ENCODE data around the gene MYRIP. TPM values are rescaled to one million over a fixed set of nuclear protein-coding genes. Genes with fewer than 3 reads are reported as not detected.

Gene MYRIP
- total RNA-seq, 1 experiment from 2014 or later, result 0.11 TPM

- no peak for DNase-seq (ENCODE audit: low read depth)
Measured at GRCh38 chr3:39903253-39903652, 93.8 kb downstream of the MYRIP start.

DNA sequence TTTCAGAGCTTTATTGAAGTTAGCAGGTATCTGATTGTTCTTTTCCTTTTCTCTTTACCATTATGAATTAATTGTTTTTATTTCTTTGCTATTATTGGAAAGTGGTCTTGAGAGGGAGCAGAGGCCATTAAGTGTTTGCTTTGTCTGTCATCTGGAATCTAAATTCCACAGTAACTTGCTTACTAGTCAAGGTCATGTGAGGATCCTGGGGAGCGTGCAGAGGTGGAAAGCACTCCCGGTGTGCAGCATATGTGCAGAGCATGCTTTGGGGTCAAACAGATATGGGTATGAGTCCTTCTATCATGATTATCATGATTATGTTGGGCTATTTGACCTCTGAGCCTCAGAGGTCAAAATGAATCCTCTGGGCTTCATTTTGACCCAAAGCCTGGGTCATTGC lies 96.4 kb downstream of the MYRIP start:
- DNase-seq (ENCODE audit: low read depth), result no peak

DNA sequence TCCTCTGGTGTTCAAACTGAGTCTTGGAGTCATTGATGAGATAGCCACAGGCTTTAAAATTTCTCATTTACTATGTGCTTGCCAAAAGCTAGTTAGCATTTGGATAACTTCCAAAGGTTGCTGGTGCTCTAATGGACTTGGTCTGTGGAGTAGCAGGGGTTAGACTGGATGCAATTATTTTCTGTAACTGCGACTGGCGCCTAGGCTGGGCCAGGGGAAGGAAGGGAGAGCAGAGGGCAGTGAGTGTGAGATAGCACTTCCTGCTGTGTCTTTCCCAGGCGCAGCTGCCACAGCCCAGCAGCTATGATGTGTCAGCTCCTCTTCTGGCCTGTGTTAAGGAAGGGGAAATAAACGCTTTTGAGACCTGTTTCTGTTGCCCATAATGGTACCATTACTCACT lies 98.6 kb downstream of the MYRIP start:
- DNase-seq (ENCODE audit: low read depth), result peak; percentile 35

- DNase-seq (ENCODE audit: low read depth), result no peak
Measured at GRCh38 chr3:39910135-39910534, 100.7 kb downstream of the MYRIP start.

- DNase-seq (ENCODE audit: low read depth), result peak; percentile 83
Measured at GRCh38 chr3:39910826-39911464, 101.5 kb downstream of the MYRIP start.

DNA sequence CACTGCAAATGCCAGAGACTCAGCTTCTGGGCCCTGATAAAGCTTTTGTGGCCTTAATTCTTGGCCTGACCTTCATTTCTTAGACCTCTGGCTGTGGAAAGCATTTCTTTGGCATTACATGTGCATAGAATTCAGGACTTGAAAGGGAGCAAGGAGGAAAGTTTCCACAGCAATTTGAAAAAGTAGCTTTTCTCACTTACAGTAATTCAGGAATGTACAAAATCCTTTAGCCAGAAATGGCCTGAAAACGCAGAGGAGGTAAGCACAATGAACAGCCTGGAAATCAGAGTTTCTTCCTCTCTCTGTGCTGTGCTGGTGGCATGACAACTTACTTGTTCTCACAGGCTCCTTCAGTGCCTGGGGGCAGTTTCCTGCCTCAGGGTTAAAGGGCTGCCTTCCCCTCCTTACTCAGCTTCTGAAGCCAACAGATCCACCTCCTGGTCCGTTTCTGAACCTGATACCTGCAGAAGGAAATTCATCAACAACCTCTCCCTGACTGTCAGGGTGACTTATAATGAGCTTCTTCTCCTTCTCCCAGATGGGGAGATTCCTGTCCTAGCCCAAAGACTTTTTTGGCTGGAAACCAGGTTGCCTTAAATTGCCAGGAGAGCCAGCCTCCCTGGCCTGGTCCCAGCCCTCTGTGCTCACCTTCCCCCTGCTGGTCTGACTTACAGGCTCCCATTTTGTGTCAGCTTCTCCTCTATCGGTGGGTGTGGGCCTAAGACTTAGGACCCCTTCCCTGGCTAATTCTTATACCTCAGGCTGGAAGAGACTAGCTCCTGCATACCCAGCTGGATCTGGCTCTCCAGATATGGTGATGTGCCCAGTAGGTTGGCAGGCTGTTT lies 102.3 kb downstream of the MYRIP start:
- DNase-seq (ENCODE audit: low read depth), result peak; percentile 7

DNA sequence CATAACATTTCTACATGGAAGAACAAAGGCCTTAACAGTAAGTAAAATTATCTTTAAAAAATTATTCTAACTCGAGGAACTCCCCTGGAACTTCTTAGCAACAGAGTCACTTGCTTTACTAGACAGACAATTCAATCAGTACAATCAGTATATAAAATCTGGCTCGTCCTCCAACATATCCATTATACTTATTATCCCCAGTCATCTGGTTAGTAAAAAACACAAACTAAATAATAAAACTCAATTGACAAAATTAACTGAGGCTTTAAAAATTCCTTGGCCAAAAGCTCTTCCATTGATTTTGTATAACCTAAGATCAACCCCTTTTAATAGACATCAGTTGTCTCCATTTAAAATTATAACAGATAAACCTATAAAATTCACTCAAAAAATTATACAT lies 105.6 kb downstream of the MYRIP start:
- no peak for DNase-seq (ENCODE audit: low read depth)

DNA sequence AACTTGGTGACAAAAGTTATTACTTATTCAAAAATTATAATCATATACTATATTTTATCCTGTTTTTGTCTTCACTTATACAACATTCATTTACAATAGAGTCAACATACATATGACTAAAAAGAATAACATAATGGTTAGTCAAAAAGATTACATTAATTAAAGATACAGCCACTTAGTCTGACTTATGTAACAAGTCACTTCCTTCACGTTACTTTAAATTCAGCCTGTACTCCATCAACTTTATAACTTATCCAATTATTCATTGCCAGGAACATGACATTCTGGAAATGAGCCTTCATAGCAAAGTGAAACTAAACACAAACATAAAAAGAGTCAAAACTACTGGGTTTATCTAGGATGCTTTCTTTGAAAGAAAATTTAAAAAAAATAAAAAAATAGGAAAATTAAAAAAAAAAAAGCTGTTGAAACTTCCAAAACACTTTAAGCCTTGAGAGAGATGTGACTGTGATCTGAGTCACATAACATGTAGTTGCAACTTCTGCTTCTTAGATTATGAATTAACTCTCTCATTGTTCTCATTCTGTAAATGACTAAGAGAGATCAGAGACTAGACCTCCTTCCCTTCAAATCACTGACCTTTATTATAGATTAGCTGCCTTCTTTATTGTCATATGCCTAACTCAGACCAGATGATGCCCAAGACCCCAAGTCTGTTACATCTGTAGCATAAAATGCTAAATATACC lies 107.8 kb downstream of the MYRIP start:
- peak; percentile 52 for DNase-seq (ENCODE audit: low read depth)

GRCh38 chr3:39919281-39919680 lies 109.9 kb downstream of the MYRIP start:
- DNase-seq (ENCODE audit: low read depth), result no peak

DNA sequence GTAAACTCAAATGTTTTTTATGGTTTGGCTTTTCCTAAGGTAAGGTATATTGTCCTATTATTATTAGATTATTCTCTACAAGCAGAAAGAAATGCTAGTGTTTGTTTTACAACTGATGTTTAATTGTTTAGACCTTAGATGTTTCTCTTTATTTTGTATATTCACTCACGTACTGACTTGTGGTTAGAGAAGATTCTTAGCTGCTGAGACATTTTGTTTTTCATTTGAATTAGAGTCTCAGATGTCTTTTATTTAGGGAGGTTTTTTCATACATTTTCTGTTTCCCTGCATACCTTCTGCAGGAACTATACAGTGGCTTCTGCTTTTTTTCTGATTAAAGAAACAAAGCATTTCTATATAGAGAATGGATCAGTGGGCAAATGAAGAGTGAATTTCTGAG lies 110.9 kb downstream of the MYRIP start:
- no peak for DNase-seq (ENCODE audit: low read depth)

GRCh38 chr3:39927479-39927878 lies 118.1 kb downstream of the MYRIP start:
- DNase-seq (ENCODE audit: low read depth), result no peak

GRCh38 chr3:39933986-39934693 lies 124.7 kb downstream of the MYRIP start:
- DNase-seq (ENCODE audit: low read depth), result no peak

DNA sequence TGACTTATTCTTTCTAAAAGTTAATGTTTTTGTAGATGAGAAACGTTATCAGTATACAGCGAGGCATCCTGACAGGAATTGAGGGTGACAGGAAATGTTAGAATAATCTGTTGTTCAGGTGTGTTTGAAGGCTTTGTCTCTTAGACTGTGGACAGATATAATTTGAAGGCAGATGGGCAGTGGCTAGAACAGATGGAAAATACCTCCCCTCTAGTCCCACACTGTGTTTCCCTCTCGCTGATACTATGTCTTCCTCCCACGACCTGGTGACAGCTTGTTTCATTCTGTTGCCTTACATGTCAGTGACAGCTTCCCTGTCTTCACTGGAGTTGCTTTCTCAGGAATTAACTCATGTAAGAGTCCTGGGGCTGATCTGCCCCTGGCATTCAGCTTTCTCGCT lies 125.3 kb downstream of the MYRIP start:
- no peak for DNase-seq (ENCODE audit: low read depth)

DNA sequence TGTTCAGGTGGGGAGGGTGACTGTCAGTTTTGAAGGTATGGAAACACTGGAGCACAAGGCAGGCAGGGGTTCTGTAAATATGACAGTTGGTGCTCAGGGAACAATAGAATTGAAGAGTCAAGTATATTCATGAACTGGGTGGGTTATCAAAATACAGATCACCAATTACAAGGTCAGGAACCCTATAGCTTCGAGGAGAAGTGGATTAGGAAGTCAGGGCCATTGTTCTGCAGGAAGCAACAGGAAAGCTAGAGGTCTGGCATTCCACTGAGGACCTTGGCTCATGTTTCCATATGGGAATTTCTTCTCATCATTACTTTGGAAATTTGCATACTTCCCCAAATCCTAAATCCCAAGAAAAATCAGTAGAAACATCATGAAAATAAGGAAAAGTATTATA lies 125.9 kb downstream of the MYRIP start:
- DNase-seq (ENCODE audit: low read depth), result no peak

- DNase-seq (ENCODE audit: low read depth), result no peak
Measured at GRCh38 chr3:39936848-39937247, 127.4 kb downstream of the MYRIP start.

- no peak for DNase-seq (ENCODE audit: low read depth)
Measured at GRCh38 chr3:39937315-39937714, 127.9 kb downstream of the MYRIP start.

DNA sequence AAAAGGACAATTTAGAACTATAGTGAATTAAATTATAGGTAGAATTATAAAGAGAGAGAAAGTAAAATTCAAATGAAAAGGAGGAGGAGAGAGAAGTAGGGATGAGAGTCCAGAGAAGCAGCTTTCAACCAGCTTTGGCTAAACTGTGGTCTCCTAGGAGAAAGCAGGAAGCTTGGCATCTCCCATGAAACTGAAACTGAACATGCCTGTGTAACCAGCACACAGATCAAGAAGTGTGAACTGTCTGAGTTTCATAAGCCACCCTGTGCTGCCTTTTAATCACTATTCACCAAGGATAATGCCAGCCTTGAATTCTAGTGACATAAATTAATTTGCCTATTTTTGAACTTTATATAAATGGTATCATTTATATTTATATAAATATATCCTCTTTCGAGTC lies 128.5 kb downstream of the MYRIP start:
- no peak for DNase-seq (ENCODE audit: low read depth)

DNA sequence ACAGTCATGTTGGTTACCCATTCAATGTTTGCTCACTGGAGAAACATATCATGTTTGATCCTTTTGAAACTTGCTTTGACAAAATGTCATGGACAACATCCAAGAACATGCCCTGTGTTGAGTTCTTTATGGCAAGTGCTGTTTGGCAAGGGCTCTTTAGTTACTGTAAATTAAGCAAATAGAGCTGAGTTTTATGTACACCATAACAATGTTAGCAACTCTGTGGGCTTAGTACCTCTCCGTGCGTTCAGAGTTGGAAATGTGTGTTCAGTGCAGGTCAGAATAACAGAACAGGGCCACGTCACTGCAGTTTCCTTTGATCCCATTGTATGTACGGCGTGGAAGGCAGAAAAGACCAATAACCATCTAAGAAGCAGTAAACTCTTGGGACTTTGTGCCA lies 132.5 kb downstream of the MYRIP start:
- no peak for DNase-seq (ENCODE audit: low read depth)

GRCh38 chr3:39960515-39961191 lies 151.2 kb downstream of the MYRIP start:
- no peak for DNase-seq (ENCODE audit: low read depth)

GRCh38 chr3:39961230-39961629 lies 151.8 kb downstream of the MYRIP start:
- no peak for DNase-seq (ENCODE audit: low read depth)

- DNase-seq (ENCODE audit: low read depth), result no peak
Measured at GRCh38 chr3:39962581-39962980, 153.2 kb downstream of the MYRIP start.

Measured in LHCN-M2 (cell line).